ENCODE data around the gene TP53AIP1. TPM values are rescaled to one million over a fixed set of nuclear protein-coding genes. Genes with fewer than 3 reads are reported as not detected.

Gene TP53AIP1
- total and polyA plus RNA-seq, 2 of the 8 experiments (the other 6 are each of a cell fraction or from before 2014, with no cell fraction given), result 0.03 TPM; not detected in 1

GRCh38 chr11:128940603-128941002 is 2.1 kb downstream of the TP53AIP1 start (continued):
- TF ChIP-seq SAP30 (IDR thresholded peaks at IDR 0.05; ENCODE audit: insufficient read depth, insufficient replicate concordance, low read length) (no peak), EZH2 (IDR thresholded peaks at IDR 0.05; ENCODE audit: low read depth, low read length, severe bottlenecking) (no peak), HDAC2 (IDR thresholded peaks at IDR 0.05; ENCODE audit: borderline replicate concordance in 1 of 2, low read depth in 2 of 2, low read length in 2 of 2) (no peak)

Measured in H1 (cell line).